Smooth muscle cell (in vitro differentiated cells): ENCODE data around the gene USP20. TPM values are rescaled to one million over a fixed set of nuclear protein-coding genes. Genes with fewer than 3 reads are reported as not detected.
A peak's percentile ranks its signal among the peaks of the same experiment; 100 is the strongest.

Experiments
- DNase-seq: peaks from one replicate; lab custom pipeline; 2025; ENCODE audit not compliant: unreplicated experiment; lab: John Stamatoyannopoulos, UW
- H2AFZ ChIP-seq: fragments of 200-600 bp; sonication (generic); 2 replicates; pipeline ENCODE4 v1.6.0; 2016; ENCODE audit warnings: antibody characterized with exemption, low read depth, mild to moderate bottlenecking
- H3F3A ChIP-seq: fragments of 200-600 bp; sonication (generic); 2 replicates; pipeline ENCODE4 v1.6.0; 2017; ENCODE audit warnings: antibody characterized with exemption, low read depth
- H3K27ac ChIP-seq: fragments of 200-600 bp; sonication (generic); 2 replicates; pipeline ENCODE4 v1.5.1; 2016; ENCODE audit warnings: low read depth, mild to moderate bottlenecking
- H3K27me3 ChIP-seq: fragments of 200-600 bp; sonication (generic); 2 replicates; pipeline ENCODE4 v1.6.1; 2016; ENCODE audit warnings: low read depth, mild to moderate bottlenecking
- H3K36me3 ChIP-seq: fragments of 200-600 bp; sonication (generic); 2 replicates; pipeline ENCODE4 v1.5.1; 2016; ENCODE audit warnings: low read depth
- H3K4me1 ChIP-seq: fragments of 200-600 bp; sonication (generic); 2 replicates; pipeline ENCODE4 v1.5.1; 2016; ENCODE audit warnings: low read depth
- H3K4me2 ChIP-seq: fragments of 200-600 bp; sonication (generic); 2 replicates; pipeline ENCODE4 v1.6.0; 2016; ENCODE audit warnings: mild to moderate bottlenecking
- H3K4me3 ChIP-seq: fragments of 200-600 bp; sonication (generic); 2 replicates; pipeline ENCODE4 v1.5.1; 2016; ENCODE audit warnings: mild to moderate bottlenecking
- H3K79me2 ChIP-seq: fragments of 200-600 bp; sonication (generic); 2 replicates; pipeline ENCODE4 v1.6.0; 2016; ENCODE audit warnings: low read depth, mild to moderate bottlenecking
- H3K9ac ChIP-seq: fragments of 200-600 bp; sonication (generic); 2 replicates; pipeline ENCODE4 v1.6.0; 2016; ENCODE audit warnings: low read depth
- H3K9me3 ChIP-seq: fragments of 200-600 bp; sonication (generic); replicated peaks from 2 replicates; pipeline ENCODE4 v1.5.1; 2016; ENCODE audit warnings: low read depth
- H4K20me1 ChIP-seq: fragments of 200-600 bp; sonication (generic); 2 replicates; pipeline ENCODE4 v1.6.0; 2016; ENCODE audit warnings: low read depth
- WGBS: methylation state at CpG from one replicate; pipeline ENCODE4 v1.1.7; 2016; ENCODE audit warnings: low lambda C conversion rate; 5-methylcytosine and 5-hydroxymethylcytosine counted together
- polyA plus RNA-seq: library from polyadenylated mRNA; unstranded; fragments of >200 nt; fragmentation: Nextera tagmentation; extraction: Ambion mirVana; gene quantifications from 2 replicates; pipeline ENCODE4 v1.2.1, GENCODE V29; 2016
- total RNA-seq: library from RNA; depleted of rRNA; stranded (reverse); fragments of >200 nt; gene quantifications from 2 replicates; pipeline ENCODE4 v1.2.3, GENCODE V29; 2014
- TF ChIP-seq, protein P1 (sequence below): fragments of 200-600 bp; sonication (generic); IDR thresholded peaks from 2 replicates; pipeline ENCODE4 v1.5.1; 2017; ENCODE audit warnings: borderline replicate concordance, mild to moderate bottlenecking, antibody characterized with exemption; ENCODE audit not compliant: insufficient read depth, poor library complexity, severe bottlenecking

The USP20 gene
- total RNA-seq: 14.6 and 22.3 TPM in 2 replicates
- polyA plus RNA-seq: 29.7 and 35.7 TPM in 2 replicates

DNA sequence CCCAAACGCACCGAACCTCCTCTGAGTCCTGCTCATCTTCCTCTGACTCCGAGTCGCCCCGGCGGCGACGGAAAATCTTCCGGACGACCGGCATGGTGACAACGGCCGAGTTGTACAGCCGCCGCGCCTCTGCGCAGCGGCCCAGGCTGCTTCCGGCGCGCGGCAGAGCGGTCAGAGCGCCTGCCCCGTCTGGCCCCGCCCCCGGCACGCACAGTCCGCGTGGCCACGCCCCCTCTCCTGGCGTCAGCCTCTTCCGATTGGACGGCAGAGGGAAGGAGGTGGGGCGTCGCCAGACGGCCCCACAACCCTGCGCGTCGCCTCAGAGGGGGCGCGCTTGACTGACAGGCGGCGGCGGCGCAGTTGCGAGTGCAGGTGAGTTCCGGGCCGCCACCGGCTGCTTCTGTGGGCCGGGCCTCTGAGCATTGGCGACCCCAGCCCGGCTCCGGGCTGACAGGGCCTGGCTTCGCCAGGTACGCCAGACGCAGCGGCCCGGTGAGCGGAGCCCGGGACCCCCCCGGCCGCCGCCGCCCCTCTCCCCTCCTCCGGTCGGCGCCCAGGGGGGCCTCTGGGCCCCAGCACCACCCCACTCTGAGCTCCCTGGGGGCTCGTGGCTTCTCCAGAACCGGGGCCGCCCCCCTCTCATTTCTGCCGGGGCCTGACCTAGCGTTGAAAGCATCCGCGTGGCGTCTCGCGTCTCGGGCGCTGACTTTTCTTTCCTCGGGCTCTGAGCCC is at the start of gene USP20, which contains the start of gene C9orf78:
Gene USP20, plus strand, starts transcription at position 331 of the 732 bp plus-strand sequence. CDS start 17,098 bp downstream, outside the sequence.
Gene C9orf78, minus strand, starts transcription at position 148 of the 732 bp plus-strand sequence. Its CDS starts 54 bp downstream, at position 94.
- TF ChIP-seq, protein P1, sequence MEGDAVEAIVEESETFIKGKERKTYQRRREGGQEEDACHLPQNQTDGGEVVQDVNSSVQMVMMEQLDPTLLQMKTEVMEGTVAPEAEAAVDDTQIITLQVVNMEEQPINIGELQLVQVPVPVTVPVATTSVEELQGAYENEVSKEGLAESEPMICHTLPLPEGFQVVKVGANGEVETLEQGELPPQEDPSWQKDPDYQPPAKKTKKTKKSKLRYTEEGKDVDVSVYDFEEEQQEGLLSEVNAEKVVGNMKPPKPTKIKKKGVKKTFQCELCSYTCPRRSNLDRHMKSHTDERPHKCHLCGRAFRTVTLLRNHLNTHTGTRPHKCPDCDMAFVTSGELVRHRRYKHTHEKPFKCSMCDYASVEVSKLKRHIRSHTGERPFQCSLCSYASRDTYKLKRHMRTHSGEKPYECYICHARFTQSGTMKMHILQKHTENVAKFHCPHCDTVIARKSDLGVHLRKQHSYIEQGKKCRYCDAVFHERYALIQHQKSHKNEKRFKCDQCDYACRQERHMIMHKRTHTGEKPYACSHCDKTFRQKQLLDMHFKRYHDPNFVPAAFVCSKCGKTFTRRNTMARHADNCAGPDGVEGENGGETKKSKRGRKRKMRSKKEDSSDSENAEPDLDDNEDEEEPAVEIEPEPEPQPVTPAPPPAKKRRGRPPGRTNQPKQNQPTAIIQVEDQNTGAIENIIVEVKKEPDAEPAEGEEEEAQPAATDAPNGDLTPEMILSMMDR: no peak
- peaks cover 9% of the 10 kb centered on the region for H3K36me3 ChIP-seq
- H3K9me3 ChIP-seq: no peaks in the 10 kb centered on the region
- peaks cover 37% of the 10 kb centered on the region for H3K79me2 ChIP-seq
- peaks cover 16% of the 10 kb centered on the region for H3F3A ChIP-seq
- peak within 1 kb of the TSS; percentile 75 for H3K27ac ChIP-seq
- 1% methylated on average over 63 of the region's 81 CpGs for WGBS
- peak within 1 kb of the TSS; percentile 93 for H3K4me2 ChIP-seq
- no peaks in the 10 kb centered on the region for H3K27me3 ChIP-seq
- peak within 1 kb of the TSS; percentile 75 for H3K4me3 ChIP-seq
- H4K20me1 ChIP-seq: peaks cover 20% of the 10 kb centered on the region
- peak; percentile 84 for DNase-seq
- H2AFZ ChIP-seq: peak within 1 kb of the TSS; percentile 90
- H3K9ac ChIP-seq: peak within 1 kb of the TSS; percentile 97
- peaks cover 12% of the 10 kb centered on the region for H3K4me1 ChIP-seq

DNA sequence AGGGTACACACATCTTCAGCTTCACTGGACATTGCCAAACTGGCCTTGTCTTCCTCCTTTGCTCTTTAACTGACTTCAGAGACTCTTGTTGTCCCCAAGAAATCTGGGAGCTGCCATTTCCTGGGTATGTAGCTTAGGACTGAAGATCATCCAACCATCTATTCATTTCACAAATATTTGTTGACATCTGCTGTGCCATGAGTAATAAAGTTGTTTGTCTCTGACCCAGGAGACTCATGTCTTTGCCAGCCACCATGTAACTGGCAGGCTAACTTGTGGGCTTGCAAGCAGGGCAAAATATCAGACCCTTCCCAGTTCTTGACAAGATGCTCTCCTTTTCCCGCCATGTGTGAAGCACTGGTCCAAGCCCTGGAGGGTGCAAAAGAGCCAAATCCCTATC is 49.4 kb upstream of the USP20 start:
- no peak for DNase-seq
- no peak overlapping the region for H3K4me2 ChIP-seq
- WGBS: 100% methylated on average over 1 of the region's 1 CpG
- TF ChIP-seq, protein P1: no peak
- no peaks in the 10 kb centered on the region for H3K36me3 ChIP-seq
- H3K27me3 ChIP-seq: peaks cover 5% of the 10 kb centered on the region
- no peaks in the 10 kb centered on the region for H4K20me1 ChIP-seq
- H2AFZ ChIP-seq: no peak overlapping the region
- no peak overlapping the region for H3K27ac ChIP-seq
- H3F3A ChIP-seq: no peaks in the 10 kb centered on the region
- no peaks in the 10 kb centered on the region for H3K4me1 ChIP-seq
- no peak overlapping the region for H3K9ac ChIP-seq
- H3K79me2 ChIP-seq: no peaks in the 10 kb centered on the region
- H3K9me3 ChIP-seq: no peaks in the 10 kb centered on the region
- no peak overlapping the region for H3K4me3 ChIP-seq

DNA sequence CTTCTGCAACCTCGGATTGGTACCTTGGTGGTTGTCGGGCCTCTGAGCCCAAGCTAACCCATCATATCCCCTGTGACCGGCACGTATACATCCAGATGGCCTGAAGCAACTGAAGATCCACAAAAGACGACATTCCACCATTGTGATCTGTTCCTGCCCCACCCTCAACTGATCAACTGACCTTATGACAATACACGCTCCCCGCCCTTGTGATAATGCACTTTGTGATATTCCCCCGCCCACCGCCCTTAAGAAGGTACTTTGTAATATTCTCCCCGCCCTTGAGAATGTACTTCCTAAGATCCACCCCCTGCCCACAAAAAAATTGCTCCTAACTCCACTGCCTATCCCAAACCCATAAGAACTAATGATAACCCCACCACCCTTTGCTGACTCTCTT is 48.8 kb upstream of the USP20 start:
- no peak overlapping the region for H3K27ac ChIP-seq
- H3K27me3 ChIP-seq: peaks cover 5% of the 10 kb centered on the region
- H3K79me2 ChIP-seq: no peaks in the 10 kb centered on the region
- no peaks in the 10 kb centered on the region for H3K4me1 ChIP-seq
- DNase-seq: no peak
- 82% methylated on average over 10 of the region's 10 CpGs for WGBS
- no peaks in the 10 kb centered on the region for H3K36me3 ChIP-seq
- H3K4me2 ChIP-seq: no peak overlapping the region
- no peaks in the 10 kb centered on the region for H3F3A ChIP-seq
- H3K4me3 ChIP-seq: no peak overlapping the region
- no peaks in the 10 kb centered on the region for H4K20me1 ChIP-seq
- H3K9me3 ChIP-seq: no peaks in the 10 kb centered on the region
- no peak overlapping the region for H2AFZ ChIP-seq
- no peak overlapping the region for H3K9ac ChIP-seq
- TF ChIP-seq, protein P1: no peak
